IMR-90 (cell line): ENCODE data around the gene HBM. TPM values are rescaled to one million over a fixed set of nuclear protein-coding genes. Genes with fewer than 3 reads are reported as not detected.
"Not testable (repeated sequence)": the region's sequence is repeated elsewhere in the genome, so short reads cannot be mapped to it uniquely, and the experiment has no call there.

Experiments used
- ATAC-seq: fragments of 200-7000 bp; cut with Tn5 transposase; 2 replicates; pipeline ENCODE4 v1.9.1; 2020; ENCODE audit warnings: low read depth, mild to moderate bottlenecking, moderate library complexity
- BruUV-seq: library from RNA; stranded (reverse); fragments of 400-500 nt; replicated peaks from 2 replicates; lab custom pipeline; 2021; lab: Mats Ljungman, UMichigan
- CTCF ChIA-PET: fragments of 300-600 bp; formaldehyde crosslinking; extraction: SDS; loops from one replicate; lab custom pipeline; 2021; ENCODE audit warnings: antibody characterized with exemption; lab: Yijun Ruan, JAX
- POLR2A ChIA-PET: fragments of 300-600 bp; sonication (Branson Sonifier 250); formaldehyde crosslinking; loops from one replicate; lab custom pipeline; 2022; ENCODE audit warnings: antibody characterized with exemption; ENCODE audit not compliant: unreplicated experiment; lab: Charles Lee
- DNase-seq: peaks from one replicate; pipeline ENCODE4 v3.0.0; 2013
- H2AFZ ChIP-seq: replicated peaks from 2 replicates; pipeline ENCODE3; 2013; ENCODE audit warnings: low read length, mild to moderate bottlenecking; ENCODE audit not compliant: poor library complexity
- H2AK5ac ChIP-seq: 2 replicates; pipeline ENCODE4 v1.6.1; 2013; ENCODE audit warnings: low read depth, low read length, inconsistent platforms
- H2AK9ac ChIP-seq: replicated peaks from 2 replicates; pipeline ENCODE3; 2013; ENCODE audit warnings: mild to moderate bottlenecking, low read depth, low read length, moderate library complexity; ENCODE audit not compliant: poor library complexity
- H2BK120ac ChIP-seq: 2 replicates; pipeline ENCODE4 v1.6.1; 2013; ENCODE audit warnings: low read depth, low read length, inconsistent platforms
- H2BK15ac ChIP-seq: 3 replicates; pipeline ENCODE4 v1.6.1; 2013; ENCODE audit warnings: low read depth, low read length, inconsistent platforms
- H2BK20ac ChIP-seq: 2 replicates; pipeline ENCODE4 v1.6.1; 2013; ENCODE audit warnings: low read depth, mild to moderate bottlenecking, inconsistent platforms, low read length, moderate library complexity
- H2BK5ac ChIP-seq: 2 replicates; pipeline ENCODE4 v1.6.1; 2013; ENCODE audit warnings: mild to moderate bottlenecking, low read depth, low read length, inconsistent platforms; ENCODE audit not compliant: poor library complexity, severe bottlenecking
- H3K14ac ChIP-seq: replicated peaks from 2 replicates; pipeline ENCODE4 v1.6.1; 2013; ENCODE audit warnings: low read depth, low read length, inconsistent platforms
- H3K18ac ChIP-seq: 2 replicates; pipeline ENCODE4 v1.6.1; 2013; ENCODE audit warnings: low read depth, low read length, control low read depth
- H3K23ac ChIP-seq: 2 replicates; pipeline ENCODE4 v1.6.1; 2013; ENCODE audit warnings: low read depth, low read length, inconsistent platforms
- H3K27ac ChIP-seq: 2 replicates; pipeline ENCODE4 v1.5.1; 2013; ENCODE audit warnings: mild to moderate bottlenecking, control low read depth, low read length; ENCODE audit not compliant: insufficient read depth
- H3K27me3 ChIP-seq: 2 replicates; pipeline ENCODE4 v1.6.1; 2013; ENCODE audit warnings: low read length; ENCODE audit not compliant: control insufficient read depth, insufficient read depth
- H3K36me3 ChIP-seq: 2 replicates; pipeline ENCODE4 v1.6.1; 2013; ENCODE audit warnings: low read length, mixed read lengths; ENCODE audit not compliant: control insufficient read depth, insufficient read depth
- H3K4ac ChIP-seq: 2 replicates; pipeline ENCODE4 v1.6.1; 2013; ENCODE audit warnings: low read depth, low read length, inconsistent platforms
- H3K4me1 ChIP-seq: 2 replicates; pipeline ENCODE4 v1.6.1; 2013; ENCODE audit warnings: low read length, mixed read lengths; ENCODE audit not compliant: control insufficient read depth, insufficient read depth
- H3K4me2 ChIP-seq: 2 replicates; pipeline ENCODE4 v1.6.1; 2013; ENCODE audit warnings: low read depth, mild to moderate bottlenecking, control low read depth, low read length, moderate library complexity
- H3K4me3 ChIP-seq: 2 replicates; pipeline ENCODE4 v1.5.1; 2013; ENCODE audit warnings: low read depth, mild to moderate bottlenecking, control low read depth, low read length, moderate library complexity; ENCODE audit not compliant: insufficient read depth
- H3K56ac ChIP-seq: 2 replicates; pipeline ENCODE4 v1.6.1; 2013; ENCODE audit warnings: low read length, inconsistent platforms; ENCODE audit not compliant: insufficient read depth; ENCODE audit errors: extremely low read depth
- H3K79me1 ChIP-seq, 2 experiments: 2 replicates each; pipeline ENCODE4 v1.6.1; 2013; ENCODE audit warnings: low read length in 2 of 2, inconsistent platforms in 1 of 2, low read depth in 1 of 2
- H3K9ac ChIP-seq: 2 replicates; pipeline ENCODE4 v1.6.1; 2013; ENCODE audit warnings: low read depth, low read length, control low read depth
- H3K9me1 ChIP-seq: 2 replicates; pipeline ENCODE4 v1.6.1; 2013; ENCODE audit warnings: low read length, inconsistent platforms; ENCODE audit not compliant: insufficient read depth
- H3K9me3 ChIP-seq: 2 replicates; pipeline ENCODE4 v1.6.1; 2013; ENCODE audit warnings: low read length; ENCODE audit not compliant: control insufficient read depth, insufficient read depth
- H4K20me1 ChIP-seq: 2 replicates; pipeline ENCODE4 v1.6.1; 2013; ENCODE audit warnings: low read length, inconsistent platforms; ENCODE audit not compliant: insufficient read depth
- H4K5ac ChIP-seq: 2 replicates; pipeline ENCODE4 v1.6.1; 2013; ENCODE audit warnings: mild to moderate bottlenecking, low read depth, low read length, control low read depth
- H4K8ac ChIP-seq, 2 experiments: 2 replicates each; pipeline ENCODE4 v1.6.1; 2013; ENCODE audit warnings: low read depth in 2 of 2, low read length in 2 of 2, control low read depth in 1 of 2, inconsistent platforms in 1 of 2
- H4K91ac ChIP-seq: 2 replicates; pipeline ENCODE4 v1.6.1; 2013; ENCODE audit warnings: low read depth, low read length, inconsistent platforms; ENCODE audit not compliant: insufficient read depth
- WGBS, 2 experiments: methylation state at CpG; one replicate each; pipeline versions ENCODE4 v1.1.5 to v1.1.7; 2013; ENCODE audit warnings: missing lambda C conversion rate in 2 of 2; ENCODE audit not compliant: insufficient read length in 1 of 2; ENCODE audit errors: extremely low coverage in 2 of 2; 5-methylcytosine and 5-hydroxymethylcytosine counted together
- dilution Hi-C: fragments of 300-500 bp; cut with HindIII; formaldehyde crosslinking; loops from one replicate; pipeline ENCODE4 v1.14.3; 2018; ENCODE audit warnings: low sequenced_read_pairs; ENCODE audit not compliant: unreplicated experiment
- in situ Hi-C: fragments of 300-500 bp; cut with MboI; formaldehyde crosslinking; loops from 3 replicates; pipeline ENCODE4 v1.14.3; 2019; ENCODE audit warnings: low sequenced_read_pairs, inconsistent platforms, mixed read lengths
- intact Hi-C: fragments of 100-400 bp; cut with micrococcal nuclease; formaldehyde crosslinking; loops from 2 replicates; pipeline ENCODE4 v1.10.0; 2022
- polyA plus RNA-seq, 3 experiments: library from polyadenylated mRNA; depleted of rRNA; stranded (reverse); fragments of >200 nt; gene quantifications; 2 replicates each; pipeline ENCODE4 v1.2.3, GENCODE V29; 2012; ENCODE audit warnings: low replicate concordance in 1 of 3
- total RNA-seq: library from RNA; depleted of rRNA; stranded (reverse); fragments of >200 nt; gene quantifications from 2 replicates; pipeline ENCODE4 v1.2.3, GENCODE V29; 2012

The HBM gene
- total and polyA plus RNA-seq, 2 of the 4 experiments (the other 2 are of a cell fraction): not detected

- H4K5ac ChIP-seq, H3K9me3 ChIP-seq, H4K20me1 ChIP-seq, H2BK5ac ChIP-seq, CTCF ChIA-PET, DNase-seq, H3K4me3 ChIP-seq, H2AK5ac ChIP-seq, intact Hi-C loops, H3K4me2 ChIP-seq, H3K79me1 ChIP-seq, H4K91ac ChIP-seq, H2AK9ac ChIP-seq, H4K8ac ChIP-seq, H3K4ac ChIP-seq, dilution Hi-C loops, H2BK20ac ChIP-seq, H3K56ac ChIP-seq, H2AFZ ChIP-seq, H3K18ac ChIP-seq, H3K9ac ChIP-seq, H2BK15ac ChIP-seq, H3K36me3 ChIP-seq, ATAC-seq, in situ Hi-C loops, H3K27ac ChIP-seq, POLR2A ChIA-PET, H3K9me1 ChIP-seq, H3K23ac ChIP-seq, BruUV-seq, H2BK120ac ChIP-seq, H3K14ac ChIP-seq, H3K4me1 ChIP-seq: not testable (repeated sequence)
- H3K27me3 ChIP-seq: peaks cover 16% of the 10 kb centered on the region
- WGBS, 2 experiments: no CpG with 5 or more reads among the region's 74 CpGs
These were observed 12.1 kb upstream of the HBM start for GRCh38 chr16:153550-154216.
